Measurements from ENCODE around the gene HM13.
"Not testable (repeated sequence)": the region's sequence is repeated elsewhere in the genome, so short reads cannot be mapped to it uniquely, and the experiment has no call there.

DNA sequence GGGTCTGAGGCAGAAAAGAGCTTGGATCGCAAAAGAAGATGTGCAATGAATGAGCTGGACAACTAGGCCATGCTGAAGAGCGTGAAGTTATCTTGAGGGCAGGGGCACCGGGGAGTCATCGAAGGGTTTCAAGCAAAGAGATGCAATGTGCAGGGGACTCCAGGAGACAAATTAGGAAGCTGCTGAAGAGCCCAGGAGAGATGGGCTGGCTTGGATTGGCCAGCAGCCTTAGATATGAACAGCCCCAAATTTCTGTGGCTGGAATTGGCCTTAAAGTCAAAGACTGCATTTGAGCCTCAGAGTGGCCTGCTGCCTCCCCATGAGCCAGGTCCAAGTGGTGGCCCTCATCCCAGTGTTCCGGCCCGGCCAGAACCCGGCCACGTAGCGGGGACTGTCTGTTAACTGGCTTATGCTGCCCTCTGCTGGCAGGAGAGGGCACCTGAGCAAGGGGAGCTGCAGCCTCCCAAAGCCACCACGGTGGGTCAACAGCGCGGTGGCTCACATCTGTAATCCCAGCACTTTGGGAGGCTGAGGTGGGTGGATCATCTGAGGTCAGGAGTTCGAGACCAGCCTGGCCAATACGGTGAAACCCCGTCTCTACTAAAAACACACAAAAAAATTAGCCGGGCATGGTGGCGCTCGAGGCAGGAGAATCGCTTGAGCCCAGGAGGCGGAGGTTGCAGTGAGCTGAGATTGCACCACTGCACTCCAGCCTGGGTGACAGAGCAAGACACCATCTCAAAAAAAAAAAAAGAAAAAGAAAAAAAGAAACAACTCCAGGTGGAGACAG is 11.2 kb upstream of the HM13 start:
- not testable (repeated sequence) for TF ChIP-seq MXD4 (CRISPR knock-in tag; IDR thresholded peaks at IDR 0.05; ENCODE audit: borderline replicate concordance); FOXJ3 (CRISPR knock-in tag; IDR thresholded peaks at IDR 0.05; ENCODE audit: borderline replicate concordance); TEAD1 (CRISPR knock-in tag; IDR thresholded peaks at IDR 0.05); NR3C1 (CRISPR knock-in tag; conservative IDR thresholded peaks at IDR 0.05; ENCODE audit: low read depth); ZNF219 (CRISPR knock-in tag; IDR thresholded peaks at IDR 0.05; ENCODE audit: borderline replicate concordance); SP1 (CRISPR knock-in tag; conservative IDR thresholded peaks at IDR 0.05); RORB (CRISPR knock-in tag; IDR thresholded peaks at IDR 0.05); ZNF121 (CRISPR knock-in tag; IDR thresholded peaks at IDR 0.05); CBFB (CRISPR knock-in tag; IDR thresholded peaks at IDR 0.05; ENCODE audit: low read depth)
- TF ChIP-seq, protein P1, sequence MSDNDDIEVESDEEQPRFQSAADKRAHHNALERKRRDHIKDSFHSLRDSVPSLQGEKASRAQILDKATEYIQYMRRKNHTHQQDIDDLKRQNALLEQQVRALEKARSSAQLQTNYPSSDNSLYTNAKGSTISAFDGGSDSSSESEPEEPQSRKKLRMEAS (CRISPR knock-in tag; IDR thresholded peaks at IDR 0.05) = not testable (repeated sequence)
- TF ChIP-seq, protein P2, sequence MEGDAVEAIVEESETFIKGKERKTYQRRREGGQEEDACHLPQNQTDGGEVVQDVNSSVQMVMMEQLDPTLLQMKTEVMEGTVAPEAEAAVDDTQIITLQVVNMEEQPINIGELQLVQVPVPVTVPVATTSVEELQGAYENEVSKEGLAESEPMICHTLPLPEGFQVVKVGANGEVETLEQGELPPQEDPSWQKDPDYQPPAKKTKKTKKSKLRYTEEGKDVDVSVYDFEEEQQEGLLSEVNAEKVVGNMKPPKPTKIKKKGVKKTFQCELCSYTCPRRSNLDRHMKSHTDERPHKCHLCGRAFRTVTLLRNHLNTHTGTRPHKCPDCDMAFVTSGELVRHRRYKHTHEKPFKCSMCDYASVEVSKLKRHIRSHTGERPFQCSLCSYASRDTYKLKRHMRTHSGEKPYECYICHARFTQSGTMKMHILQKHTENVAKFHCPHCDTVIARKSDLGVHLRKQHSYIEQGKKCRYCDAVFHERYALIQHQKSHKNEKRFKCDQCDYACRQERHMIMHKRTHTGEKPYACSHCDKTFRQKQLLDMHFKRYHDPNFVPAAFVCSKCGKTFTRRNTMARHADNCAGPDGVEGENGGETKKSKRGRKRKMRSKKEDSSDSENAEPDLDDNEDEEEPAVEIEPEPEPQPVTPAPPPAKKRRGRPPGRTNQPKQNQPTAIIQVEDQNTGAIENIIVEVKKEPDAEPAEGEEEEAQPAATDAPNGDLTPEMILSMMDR (IDR thresholded peaks at IDR 0.05) = peak; percentile 88
- TF ChIP-seq, protein P3, sequence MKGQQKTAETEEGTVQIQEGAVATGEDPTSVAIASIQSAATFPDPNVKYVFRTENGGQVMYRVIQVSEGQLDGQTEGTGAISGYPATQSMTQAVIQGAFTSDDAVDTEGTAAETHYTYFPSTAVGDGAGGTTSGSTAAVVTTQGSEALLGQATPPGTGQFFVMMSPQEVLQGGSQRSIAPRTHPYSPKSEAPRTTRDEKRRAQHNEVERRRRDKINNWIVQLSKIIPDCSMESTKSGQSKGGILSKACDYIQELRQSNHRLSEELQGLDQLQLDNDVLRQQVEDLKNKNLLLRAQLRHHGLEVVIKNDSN (CRISPR knock-in tag; IDR thresholded peaks at IDR 0.05) = not testable (repeated sequence)

All from WTC11 (cell line).